Measurements from ENCODE around the gene GRAMD2A. TPM values are rescaled to one million over a fixed set of nuclear protein-coding genes. Genes with fewer than 3 reads are reported as not detected.

GRAMD2A gene
- total RNA-seq, 2 donors from 2014 or later = not detected

DNA sequence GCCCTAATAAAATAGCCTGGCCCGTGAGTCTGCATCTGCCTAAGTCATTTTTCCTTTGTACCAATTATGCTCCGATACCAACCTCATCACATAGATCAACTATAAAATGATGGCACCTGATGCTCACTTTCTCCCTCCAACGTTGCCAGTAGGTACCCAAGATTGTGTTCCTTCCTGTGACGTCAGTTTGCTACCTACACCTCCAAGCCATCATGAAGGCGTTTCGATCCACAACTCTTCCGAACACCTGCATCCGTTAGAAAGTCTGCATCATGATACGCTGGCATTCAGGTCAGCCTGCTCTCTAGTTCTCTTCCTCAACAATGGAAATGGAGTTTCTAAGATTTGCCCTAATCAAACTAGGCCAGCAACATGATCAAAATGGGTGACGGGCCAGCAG is 25.7 kb upstream of the GRAMD2A start:
- intact Hi-C loops (cut with DNase I) = no loop called here
- ATAC-seq (no peak), DNase-seq (no peak)

DNA sequence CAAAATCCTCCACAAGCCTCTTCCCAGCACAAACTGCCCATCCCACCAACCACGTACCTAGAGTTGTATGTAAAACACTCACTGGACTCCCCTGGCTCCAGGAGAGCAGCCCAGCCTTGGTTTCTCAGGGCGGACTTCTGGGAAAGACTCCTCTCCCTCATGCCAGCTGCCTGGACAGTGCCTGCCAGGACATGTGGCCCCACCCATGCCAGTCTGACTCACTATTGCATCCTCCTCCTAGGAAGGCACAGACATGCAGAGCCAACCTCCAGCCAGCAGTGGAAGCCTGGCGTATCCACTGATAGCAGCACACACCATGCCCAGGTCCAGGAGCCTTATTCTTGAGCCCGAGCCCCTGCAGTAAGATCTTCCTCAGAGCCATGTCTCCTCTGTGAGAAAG is 24.8 kb upstream of the GRAMD2A start:
- DNase-seq (peak; percentile 78), ATAC-seq (peak; percentile 82 to 93)
- intact Hi-C loops (cut with DNase I) = no loop called here

DNA sequence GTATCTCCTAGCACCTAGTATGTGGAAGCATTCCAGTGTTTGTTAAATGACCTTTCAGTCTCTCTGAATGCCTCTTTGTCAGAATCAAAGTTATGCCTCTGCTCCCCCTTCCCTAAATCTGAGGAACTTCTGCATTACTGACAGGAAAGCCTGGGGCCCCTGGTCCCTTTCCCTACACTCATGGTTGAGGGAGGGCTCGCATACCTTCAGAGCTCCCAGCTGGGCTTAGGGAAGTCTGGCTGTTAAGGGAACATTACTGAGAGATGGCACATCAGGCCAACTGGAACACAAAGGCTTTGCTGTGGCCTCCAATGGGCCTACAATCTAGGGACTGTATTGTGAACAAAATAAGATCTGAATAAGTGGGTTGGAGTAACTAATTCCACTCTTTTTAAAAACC is 23.1 kb upstream of the GRAMD2A start:
- DNase-seq (no peak), ATAC-seq (no peak)
- intact Hi-C loops (cut with DNase I) = no loop called here

DNA sequence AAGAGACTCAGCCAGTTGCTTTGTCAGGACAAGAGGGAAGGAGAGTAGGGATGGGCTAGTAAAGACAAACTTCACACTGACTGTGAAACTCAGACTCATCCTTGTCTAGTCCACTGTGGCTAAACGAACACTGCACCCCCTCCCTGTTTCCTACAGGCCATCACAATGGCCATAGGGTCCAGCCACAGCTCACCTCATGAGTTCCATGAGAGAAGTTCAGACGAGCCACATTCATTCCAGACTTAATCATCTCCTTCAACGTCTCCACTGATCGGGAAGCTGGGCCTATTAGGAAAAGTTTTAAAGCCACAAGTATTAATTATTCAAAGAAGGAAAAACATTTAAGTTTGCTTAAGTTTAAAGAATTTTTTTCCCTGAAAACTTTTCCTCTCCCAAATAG is 19.6 kb upstream of the GRAMD2A start:
- ATAC-seq (no peak), DNase-seq (no peak)
- intact Hi-C loops (cut with DNase I) = no loop called here

DNA sequence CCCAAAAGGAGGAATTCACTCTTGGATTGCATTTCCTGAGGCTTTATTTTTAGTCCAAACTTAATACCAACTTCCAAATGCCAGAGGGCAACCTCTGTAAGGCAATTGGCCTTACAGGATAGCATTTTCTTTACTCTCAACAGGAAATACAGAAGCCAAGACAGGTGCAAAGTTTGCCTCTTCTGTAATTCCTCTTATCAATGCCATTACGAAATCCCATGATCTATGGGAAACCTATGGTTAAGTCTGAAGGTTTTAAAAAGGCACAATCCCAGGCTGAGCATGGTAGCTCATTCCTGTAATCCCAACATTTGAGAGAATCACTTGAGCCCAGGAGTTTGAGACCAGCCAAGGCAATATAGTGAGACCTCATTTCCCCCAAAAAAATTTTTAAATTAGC is 18.5 kb upstream of the GRAMD2A start:
- intact Hi-C loops (cut with DNase I) = no loop called here
- DNase-seq (no peak), ATAC-seq (no peak)

DNA sequence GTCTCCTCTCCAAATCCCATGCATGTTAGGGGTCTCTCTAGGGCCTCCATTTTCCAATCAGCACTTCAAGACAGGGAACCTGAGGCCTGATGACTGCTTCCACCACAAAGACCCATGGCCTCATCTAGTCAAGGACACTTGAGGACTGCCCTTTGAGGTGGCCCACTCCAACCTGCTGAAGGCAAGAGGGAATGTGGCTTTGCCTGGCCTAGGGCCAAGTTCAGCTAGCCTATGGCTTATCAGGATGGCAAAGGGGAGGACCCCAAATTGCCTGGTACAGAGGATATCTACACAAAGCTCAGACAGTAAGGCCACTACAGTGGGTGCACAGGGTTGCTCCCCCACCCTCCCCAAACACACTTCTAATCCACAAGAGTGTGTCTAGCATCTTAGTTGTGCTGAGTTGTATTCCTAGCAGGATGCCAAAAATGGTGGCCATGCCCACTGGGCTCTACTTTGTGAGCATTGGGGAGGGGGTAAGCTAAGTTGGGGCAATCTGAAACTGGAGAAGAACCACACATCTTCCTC is 10.0 kb upstream of the GRAMD2A start:
- no peak for DNase-seq
- intact Hi-C loops (cut with DNase I) = no loop called here
- no peak for ATAC-seq

DNA sequence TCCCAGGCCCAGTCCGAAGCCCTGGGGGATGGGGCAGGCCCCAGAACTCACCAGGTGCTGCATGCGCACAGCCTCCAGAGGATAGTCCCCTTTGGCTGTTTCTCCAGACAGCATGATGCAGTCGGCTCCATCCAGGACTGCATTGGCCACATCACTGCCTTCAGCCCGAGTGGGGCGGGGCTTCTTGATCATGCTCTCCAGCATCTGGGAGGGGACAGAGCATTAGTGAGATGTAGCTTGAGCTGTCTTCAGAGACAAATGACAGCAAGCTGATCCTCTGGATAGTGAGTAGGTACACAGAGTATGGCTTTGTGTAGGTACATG is 9.1 kb upstream of the GRAMD2A start:
- DNase-seq (no peak), ATAC-seq (no peak)
- intact Hi-C loops (cut with DNase I) = no loop called here

DNA sequence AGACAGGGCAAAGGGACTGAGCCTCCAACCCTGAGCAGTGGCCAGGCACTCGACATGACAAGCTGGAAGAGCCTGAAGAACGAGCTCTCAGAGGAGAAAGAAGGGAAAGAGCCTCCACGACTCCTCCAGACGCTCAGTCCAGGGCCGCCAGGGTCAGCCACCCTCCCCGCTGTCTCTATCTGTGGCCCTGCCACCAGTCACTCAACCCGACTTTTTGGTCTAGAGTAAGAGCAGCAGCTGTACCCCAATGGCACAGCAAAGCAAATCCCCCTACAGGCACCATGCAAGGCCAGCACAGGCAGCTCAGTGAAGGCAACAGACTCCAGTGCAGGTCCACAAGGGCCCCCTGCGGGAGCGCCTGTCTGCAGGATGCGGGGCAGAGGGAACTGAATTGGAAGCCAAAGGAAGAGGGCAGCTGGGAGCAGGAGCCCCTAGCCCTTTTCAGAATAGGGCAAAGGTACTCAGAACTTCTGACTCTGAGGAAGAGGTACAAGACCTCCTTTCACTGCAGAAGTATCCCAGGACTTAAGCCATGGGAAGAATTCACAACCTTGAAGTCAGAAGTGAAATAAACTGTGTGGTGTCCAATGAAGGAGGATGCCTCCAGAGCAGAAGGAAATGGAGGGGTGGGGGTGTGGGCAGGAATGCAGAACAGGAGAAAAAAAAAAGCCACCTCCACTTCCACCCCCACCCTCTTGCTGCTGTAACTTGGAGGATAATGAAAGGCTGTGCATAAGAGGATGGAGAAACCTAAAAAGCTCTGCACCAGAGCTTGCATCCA is 8.5 kb upstream of the GRAMD2A start:
- intact Hi-C loops (cut with DNase I) = no loop called here
- ATAC-seq (no peak), DNase-seq (no peak)

DNA sequence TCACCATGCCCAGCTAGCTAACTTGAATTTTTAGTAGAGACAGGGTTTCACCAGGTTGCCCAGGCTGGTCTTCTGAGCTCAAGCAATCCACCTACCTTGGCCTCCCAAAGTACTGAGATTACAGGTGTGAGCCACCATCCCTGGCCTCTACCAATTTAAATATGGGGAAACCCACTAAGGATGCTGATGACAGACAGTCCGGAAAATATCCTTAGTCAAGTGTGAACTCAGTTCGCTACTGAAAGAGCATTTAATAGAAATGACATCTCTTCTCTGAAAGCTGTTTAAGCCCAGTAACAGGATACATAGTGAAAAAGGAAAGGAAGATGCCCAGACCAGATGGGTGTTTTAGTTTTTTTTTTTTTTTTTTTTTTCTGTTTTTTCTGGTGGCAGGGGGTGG is 7.7 kb upstream of the GRAMD2A start:
- ATAC-seq = no peak
- intact Hi-C loops (cut with DNase I) = no loop called here

DNA sequence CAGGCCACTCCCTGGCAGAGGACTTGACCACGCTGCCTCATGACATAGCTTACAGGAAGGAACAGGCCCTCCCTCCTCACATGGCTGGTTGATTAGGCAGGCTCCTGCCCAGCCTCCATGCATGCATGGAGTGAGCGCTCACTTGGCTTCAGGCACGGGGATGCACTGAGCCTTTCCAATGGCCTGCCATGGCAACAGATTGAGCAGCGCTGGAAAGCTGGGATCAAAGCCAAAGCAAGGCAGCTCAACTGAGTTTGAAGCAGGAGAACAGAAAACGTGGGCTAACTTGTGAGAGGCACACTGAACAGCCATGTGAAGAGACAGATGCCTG is 5.9 kb upstream of the GRAMD2A start:
- intact Hi-C loops (cut with DNase I) = loop anchor here in 1 of 2 donors (5.0 kb wide), 1 partner anchor 69 kb away; the partner anchor contains the start of gene PARP6
- DNase-seq (peak; percentile 82), ATAC-seq (peak; percentile 77 to 86)

More for the DNA sequence above, 7.7 kb upstream of the GRAMD2A start:
- no peak for DNase-seq

DNA sequence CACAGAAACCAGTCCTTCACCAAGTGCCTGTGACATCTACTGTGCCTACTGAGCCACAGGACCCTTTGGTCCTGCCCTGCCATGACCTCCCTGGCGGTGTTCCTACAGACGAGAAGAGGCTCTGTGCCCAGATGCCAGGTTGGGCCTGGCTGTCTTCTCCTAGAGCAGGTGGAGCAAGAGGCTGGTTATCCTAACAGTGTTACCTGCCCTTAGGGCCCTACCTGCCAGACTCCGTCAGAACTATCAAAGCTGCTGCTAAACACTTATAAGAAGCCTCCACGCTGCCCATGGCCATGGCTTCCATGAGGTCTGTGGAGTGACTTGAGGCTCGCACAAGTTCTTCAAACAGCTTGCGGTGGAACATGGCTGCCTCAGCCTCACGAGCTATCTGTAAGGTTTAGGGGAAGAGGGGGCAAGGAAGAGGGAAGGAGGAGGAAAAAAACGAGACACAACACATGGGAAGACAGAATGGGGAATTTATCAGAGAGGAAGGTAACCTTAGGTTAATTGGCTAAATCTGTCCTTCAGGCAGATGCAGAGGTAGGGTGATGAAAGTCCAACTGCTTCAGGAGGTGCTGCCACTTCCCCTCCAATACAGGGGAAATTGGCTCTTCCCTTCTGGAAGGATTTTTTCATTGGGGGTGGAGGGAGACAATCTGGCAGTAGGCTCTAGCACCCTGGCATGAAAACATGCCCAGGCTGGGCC is 5.4 kb upstream of the GRAMD2A start:
- no peak for DNase-seq
- ATAC-seq = no peak
- intact Hi-C loops (cut with DNase I) = loop anchor here in 1 of 2 donors (5.0 kb wide), 1 partner anchor 69 kb away; the partner anchor contains the start of gene PARP6

DNA sequence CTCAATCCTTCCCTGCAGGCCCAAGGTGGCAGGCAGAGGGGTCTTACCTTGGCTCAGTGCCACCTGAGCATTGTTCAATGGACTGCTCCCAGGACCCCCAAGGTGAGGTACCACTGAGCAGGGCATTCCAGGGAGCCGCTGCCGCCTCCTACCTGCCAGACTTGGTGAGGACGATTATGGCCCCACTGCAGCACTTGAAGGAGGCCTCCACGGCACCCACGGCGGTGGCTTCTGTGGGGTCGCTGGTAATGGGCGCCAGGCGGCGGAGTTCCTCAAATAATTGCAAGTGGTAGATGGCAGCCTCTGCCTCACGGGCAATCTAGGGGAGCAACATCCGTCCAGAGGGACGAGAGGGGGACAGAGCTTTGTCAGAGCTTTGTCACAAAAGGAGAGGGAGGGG is 4.7 kb upstream of the GRAMD2A start:
- DNase-seq (no peak), ATAC-seq (no peak)
- intact Hi-C loops (cut with DNase I) = loop anchor here in 1 of 2 donors (5.0 kb wide), 1 partner anchor 70 kb away; the partner anchor contains the start of gene PARP6

DNA sequence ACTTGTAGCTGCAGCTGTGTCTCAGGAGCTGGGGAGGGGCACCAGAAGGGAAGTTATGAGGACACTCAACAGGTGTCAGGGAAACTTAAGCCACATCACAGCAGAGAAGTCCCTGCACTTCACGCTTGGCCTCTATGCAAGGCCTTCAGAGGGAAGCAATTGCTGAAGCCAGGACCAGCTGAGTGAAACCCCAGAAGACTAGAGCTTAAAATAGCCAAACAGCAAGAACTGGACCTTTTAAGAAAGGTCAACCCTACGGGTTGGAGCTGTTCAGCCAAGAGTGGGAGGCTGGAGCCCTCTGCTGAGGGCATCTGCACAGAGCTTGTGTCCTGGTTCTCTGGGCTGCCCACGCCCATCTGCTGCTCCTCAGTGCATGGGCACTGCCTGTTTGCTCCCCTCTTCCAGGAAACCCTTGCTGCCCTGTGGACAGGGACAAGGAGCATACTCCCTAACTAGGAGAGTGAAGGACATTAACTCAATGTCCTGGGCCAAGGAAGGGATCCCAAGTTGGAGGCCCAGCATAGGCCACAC is 3.9 kb upstream of the GRAMD2A start:
- no peak for DNase-seq
- intact Hi-C loops (cut with DNase I) = loop anchor here in 1 of 2 donors (5.0 kb wide), 1 partner anchor 71 kb away; the partner anchor contains the start of gene PARP6
- no peak for ATAC-seq

DNA sequence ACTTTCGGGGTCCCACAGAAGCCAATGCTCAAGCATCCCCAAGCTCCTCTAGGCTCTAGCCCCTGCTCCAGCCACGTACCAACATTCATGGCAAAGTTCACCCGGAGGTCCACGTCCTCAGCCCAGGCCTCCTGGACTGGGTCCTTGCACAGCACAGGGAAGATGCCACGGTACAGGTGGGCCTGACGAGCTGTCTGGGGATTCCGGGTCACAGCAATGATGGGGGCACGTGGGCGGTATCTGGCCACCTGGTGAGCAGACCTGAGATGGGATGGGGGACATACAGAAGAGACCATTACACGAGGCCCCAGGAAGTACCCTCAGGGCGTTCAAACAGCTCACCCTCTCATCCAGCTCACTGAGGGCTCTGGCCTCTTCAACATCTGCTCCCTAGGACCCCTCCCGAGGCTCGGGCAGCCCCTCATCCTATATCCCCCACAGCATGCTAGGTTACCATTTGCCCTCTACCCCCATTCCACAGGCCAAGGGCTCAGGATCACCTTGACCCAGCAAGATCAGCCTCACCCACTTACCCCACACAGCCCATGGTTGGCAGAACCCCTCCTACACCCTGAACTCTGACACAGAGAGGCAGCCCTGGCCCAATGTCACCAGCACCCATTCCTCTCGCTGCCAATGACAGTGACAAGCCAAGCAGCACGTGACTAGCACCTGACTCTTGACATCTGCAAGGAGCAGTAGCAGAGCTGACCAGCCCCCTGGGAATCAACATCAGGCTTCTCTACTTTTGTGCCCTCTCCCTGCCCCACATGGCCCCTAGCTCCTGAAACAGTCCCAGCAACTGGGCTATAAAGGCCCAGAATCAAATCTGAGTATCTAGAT is 3.0 kb upstream of the GRAMD2A start:
- no peak for DNase-seq
- peak in 1 of 2 donors; percentile 1 for ATAC-seq
- intact Hi-C loops (cut with DNase I) = loop anchor here in 1 of 2 donors (5.0 kb wide), 1 partner anchor 72 kb away; the partner anchor contains the start of gene PARP6

DNA sequence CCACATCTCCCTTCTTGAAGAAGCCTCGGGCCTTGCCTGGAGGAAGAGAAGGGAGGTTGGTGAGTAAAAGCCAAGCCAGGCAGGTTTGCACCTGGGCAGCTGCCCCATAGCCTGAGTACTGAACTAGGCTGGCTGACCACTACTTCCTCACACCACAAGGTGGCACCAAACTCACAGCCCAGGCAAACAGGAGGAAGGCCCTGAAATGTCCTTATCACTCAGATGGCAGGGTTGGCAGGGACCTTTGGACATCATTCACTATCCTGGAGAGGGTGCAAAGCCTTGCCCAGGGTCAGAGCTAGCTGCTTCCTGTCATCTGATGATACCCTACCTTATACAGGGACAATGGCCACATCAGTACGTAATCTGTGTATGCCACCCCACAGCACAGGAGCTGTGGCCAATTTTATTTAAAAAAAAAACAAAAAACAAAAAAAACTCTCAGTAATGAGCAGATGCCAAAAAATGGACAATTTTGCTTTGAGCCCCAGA is 2.2 kb upstream of the GRAMD2A start:
- ATAC-seq = peak; percentile 45 to 55
- intact Hi-C loops (cut with DNase I) = loop anchor here in 1 of 2 donors (5.0 kb wide), 1 partner anchor 73 kb away; the partner anchor contains the start of gene PARP6
- peak; percentile 75 for DNase-seq

DNA sequence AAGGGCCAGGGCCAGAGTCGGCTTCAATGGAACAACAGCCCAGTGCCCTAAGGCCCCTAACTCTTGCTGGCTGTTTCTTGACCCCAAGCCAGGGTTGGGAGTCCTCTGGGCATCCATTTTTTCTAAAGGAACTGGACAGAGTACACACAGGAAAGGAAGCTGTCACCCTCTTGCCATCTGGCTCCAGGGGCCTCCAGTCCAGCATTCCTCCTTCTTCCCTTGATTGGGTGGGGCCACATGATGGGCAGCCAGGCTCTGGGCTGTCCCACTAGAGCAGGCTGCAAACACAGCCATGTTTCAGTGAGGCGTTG is 1.6 kb upstream of the GRAMD2A start:
- no peak for DNase-seq
- intact Hi-C loops (cut with DNase I) = no loop called here
- no peak for ATAC-seq

DNA sequence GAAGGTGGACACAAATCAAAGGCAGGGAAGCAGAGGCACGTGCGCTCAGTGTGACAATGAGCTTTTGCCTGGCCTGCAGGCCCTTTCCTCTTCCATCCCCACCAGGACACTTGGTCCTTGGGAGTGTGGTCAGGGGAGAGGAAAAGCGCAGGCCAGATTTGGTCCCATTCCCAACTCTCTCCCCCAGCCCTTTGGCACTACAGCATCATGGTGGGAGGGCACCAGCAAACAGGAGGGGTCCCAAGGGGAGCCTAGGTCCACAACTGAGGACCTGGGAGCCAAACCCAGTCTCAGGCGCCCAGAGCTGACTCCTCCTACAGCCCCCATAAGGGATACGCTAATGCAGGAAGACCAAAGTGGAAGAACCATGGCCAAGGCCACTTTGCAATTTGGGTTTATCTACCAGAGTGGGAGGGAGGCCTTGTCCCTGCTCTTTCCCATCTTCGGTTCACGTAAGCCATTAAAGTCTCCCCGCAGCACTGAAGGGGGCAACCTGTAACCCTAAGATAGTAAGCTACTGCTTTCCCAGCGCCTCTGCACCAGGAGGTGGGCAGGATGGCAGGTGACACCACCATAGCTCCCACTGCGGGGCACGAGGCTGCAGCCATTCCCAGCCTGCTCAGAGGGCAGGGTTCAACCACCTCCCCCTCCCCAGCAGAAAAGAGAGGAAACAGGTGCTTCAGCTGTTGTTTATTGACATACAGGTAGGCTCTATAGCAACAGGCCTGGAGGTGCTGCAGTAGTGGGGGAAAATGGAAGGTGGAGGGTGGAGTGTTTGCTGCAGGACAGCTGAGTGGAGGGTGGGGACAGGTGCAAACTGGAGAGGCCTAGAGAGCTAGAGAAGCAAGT is 993 bp upstream of the GRAMD2A start:
- intact Hi-C loops (cut with DNase I) = no loop called here
- ATAC-seq (no peak), DNase-seq (no peak)

DNA sequence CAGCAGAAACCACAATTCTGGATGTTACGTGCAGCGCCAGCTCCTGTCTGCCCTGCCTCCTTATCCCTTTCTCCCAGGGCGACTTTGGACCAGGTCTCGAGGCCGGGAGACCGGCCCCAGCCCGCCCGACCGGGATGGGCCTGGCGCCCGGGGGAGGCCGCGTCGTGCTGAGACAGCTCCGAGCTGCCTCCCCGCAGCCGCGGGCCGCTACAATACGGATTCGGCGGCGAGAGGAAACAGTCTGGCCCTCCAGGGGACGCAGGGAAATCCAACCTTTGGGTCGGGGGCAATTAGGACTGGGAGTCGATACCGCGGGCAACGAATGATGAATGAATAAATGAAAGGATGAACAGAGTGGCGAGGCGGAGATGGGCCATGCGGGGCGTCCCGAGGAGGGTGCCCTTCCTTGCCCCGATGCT is 537 bp downstream of the GRAMD2A start:
- intact Hi-C loops (cut with DNase I) = no loop called here
- ATAC-seq = peak; percentile 14 to 24

More for the DNA sequence above, 537 bp downstream of the GRAMD2A start:
- no peak for DNase-seq
